HG02678 (cell line): ENCODE measurements around the gene GALNT15.

Experiments used
- ATAC-seq: cut with Tn5 transposase; IDR thresholded peaks from one replicate; pipeline ENCODE4 v1.9.1; 2021; ENCODE audit warnings: mild to moderate bottlenecking, moderate library complexity; ENCODE audit not compliant: unreplicated experiment

Gene GALNT15

DNA sequence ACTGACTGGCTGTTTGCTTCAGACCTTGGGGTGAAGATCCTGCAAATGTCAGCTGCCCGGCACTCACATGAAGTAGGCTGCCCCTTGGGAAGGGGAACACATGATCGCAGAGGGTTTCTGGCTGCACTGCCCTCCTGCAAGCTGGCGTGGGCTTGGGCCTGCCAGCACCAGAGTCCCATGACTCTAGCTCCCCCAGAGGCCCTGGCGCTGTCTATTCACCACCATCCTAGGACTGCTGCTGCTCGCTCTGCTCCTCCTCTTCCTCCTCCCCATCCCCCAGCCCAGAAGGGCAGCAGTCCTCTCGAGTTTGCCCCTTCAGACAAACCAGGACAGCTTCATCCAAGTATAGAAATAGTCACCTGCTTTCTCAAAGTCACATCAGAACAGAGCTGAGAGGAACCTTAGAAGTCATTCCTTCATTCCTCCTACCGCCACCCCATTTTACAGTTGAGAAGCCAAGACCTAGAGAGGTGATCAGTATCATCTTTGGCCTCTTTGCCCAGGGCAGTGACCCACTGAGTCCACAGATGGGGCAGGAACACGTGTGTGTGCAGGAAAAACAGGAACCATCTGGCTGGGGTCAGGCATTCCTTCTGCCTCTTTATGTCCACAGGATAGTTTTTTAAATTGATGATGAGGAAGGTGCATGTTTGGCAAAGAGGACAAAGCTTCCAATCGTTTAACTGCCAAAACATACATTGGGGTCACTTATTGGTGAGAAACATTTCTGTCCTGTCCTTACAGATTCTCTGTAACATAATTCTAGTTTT, 77.0 kb downstream of the GALNT15 start:
- ATAC-seq = no peak

DNA sequence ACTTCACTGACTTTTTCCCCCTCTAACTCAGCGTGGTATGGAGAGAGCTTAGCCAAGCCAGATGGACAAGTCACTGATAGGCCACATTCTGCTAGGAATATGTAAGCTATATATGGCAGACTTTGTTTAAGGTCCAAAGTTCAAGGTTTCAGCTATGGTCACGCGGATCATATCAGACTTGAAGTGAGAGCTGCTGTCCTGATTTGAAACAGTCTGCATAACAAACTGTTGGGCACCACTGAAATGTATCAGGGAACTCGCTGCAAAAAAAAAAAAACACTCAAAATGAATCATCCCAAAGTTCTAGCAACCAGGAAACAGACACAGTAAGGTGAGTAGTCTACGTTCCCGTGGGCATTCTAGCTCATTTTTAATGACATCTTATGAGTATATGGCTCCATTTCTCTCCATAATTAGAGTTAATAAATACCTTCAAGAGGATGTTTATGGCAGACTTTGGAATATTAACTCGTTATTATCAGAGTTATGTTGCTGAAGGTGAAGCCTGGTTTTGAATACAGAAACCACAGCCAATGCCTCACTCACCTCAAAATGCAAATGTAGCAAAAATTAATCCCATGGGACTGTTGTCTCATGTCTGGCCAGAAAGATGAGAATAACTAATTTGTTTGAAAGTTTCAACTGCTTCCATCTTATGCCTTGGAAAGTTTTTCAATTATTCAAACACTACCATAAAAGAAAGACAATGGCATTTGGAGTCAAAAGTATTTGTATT, 77.9 kb downstream of the GALNT15 start:
- peak; percentile 35 for ATAC-seq

DNA sequence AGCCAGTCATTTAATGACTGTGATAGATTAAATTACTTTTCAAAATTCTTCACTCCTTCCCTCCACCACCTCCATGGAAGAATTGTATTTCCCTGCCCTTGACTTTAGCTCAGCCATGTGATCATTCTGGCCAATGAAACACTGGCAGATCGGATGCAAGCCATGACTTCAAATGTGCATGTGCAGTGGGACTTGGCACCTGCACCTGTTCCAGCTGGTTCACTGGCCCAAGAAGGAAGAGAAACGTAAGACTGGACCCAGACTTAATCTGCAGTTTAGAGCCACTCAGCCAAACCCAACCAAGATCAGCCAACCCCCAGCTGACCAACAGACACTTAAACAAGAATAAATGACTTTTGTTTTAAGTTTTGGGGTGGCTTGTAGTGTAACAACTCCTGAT, 78.5 kb downstream of the GALNT15 start:
- ATAC-seq = no peak

DNA sequence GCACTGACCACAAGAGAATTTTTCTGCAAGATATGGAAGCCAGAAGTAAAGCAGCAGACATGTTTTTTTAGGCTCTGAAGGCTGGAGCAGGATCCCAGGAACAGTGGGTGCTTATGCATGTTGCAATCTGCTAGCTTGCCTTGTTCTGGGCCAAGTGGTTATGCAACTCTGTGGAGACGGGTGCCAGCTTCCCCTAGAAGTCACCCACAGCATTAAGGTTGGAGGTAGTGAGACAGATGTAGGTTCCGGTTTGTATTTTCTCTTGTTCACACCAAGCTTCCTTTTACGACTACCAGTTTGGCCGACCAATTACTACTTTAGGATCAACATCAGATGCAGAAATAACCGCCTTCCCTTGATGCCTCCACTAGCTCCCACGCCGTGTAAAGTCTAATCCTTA, 79.1 kb downstream of the GALNT15 start:
- ATAC-seq = no peak

DNA sequence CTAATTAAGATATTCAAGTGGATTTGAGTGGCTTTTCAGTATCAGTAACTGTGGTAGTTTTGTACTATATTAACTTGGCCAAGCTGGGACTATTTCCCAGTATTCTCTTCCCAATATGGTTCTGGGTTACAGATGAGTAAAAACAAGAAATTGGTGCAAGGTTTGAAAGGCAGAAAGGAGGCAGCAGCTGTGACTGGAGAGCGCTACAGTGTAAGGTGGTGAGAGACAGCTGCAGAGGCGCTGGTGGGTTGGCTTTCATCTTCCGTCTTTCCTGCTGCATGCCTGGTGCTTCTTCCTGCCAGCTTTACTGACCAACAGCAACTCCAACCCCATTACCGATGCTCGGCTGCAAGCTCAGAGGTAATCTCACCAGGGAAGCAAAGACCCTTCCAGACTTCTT, 80.4 kb downstream of the GALNT15 start:
- no peak for ATAC-seq

DNA sequence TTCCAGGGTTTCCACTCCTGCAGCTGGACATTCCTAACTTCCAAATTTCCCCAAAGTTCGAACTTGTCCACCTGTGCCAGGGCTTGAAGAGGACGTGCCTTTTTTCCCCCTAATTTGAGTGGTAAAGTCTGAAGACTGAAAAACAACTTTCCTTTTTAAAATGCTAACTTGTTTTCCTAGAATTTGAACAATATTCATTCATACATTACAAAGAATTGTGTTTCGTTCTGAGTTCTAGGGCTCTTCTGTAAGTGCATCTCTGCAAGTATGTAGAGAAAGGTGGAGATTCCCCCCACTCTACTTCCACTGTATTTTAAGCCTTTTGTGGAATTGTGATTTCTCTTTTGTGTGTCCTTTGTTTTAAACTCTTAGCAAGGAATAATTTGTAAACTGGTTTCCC, 80.8 kb downstream of the GALNT15 start:
- ATAC-seq = no peak

DNA sequence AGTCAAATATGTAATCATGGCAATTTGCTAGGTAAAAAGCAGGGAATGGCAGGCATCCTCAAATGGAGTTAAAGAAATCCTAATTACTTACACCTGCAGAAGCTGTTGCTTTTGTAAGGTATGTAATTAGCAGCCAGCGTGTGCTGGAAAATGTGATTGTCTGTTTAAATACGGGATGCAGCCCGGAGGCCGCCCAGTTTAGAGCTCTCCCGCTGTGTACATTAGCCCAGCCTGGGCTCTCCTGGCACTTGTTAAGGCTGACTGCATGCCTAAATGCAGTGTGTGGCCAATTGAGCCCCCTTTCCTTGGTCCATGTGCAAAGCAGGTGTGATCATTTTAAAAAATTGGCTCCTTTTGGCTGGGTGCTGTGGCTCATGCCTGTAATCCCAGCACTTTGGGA, 81.2 kb downstream of the GALNT15 start:
- no peak for ATAC-seq

DNA sequence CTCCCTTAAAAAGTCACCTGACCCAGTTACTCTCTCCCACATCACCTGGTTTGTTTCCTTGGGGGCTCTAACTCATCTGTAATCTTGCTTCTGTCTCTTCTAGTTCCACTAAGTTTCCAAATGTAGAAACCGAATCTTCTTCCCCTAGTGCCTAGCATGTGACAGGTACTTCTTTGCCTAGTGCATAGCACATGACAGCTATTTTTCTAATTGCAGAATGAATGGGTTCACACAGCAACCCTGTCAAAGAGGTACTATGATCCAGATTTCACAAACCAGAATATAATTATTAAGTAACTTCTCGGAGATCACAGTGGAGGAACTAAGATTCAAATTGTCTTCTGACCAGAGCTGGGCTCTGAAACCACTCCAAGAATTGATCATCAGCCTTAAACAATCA, 82.8 kb downstream of the GALNT15 start:
- no peak for ATAC-seq

DNA sequence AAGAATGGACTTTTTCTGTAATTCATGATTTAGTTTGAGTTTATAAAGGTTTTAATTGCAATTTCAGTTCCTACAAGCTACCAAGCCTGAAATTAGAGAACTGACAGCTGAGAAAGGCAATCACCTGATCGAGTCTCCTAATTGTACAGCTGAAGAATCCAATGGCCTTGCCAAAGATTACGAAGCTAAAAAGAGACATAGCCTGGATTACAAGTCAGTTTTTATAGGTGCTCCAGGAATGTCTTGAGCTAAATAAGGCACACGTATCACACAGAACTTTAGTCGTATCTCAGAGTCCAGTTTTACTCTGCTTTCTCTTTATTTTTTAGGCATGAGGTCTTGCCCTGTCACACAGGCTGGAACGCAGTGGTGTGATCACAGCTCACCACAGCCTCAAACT, 83.7 kb downstream of the GALNT15 start:
- no peak for ATAC-seq

DNA sequence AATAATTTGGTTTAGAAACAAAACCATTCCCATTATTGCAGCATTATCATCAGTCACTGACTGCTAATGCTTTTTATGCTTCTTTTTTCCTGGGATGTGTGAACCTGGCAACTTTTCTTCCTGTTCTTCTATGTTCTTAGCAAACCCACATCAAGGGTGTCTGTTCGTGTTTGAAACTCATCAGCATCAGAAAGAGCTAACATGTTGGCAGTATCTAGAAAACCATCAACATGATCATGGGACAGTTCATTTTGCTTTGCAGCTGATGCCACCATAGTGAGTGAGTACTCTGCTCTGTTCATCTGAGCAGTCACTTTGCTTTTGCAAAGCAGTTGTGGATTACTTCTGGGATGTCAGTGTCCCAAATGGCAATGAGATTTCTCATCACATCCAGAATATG, 84.4 kb downstream of the GALNT15 start:
- ATAC-seq = no peak

DNA sequence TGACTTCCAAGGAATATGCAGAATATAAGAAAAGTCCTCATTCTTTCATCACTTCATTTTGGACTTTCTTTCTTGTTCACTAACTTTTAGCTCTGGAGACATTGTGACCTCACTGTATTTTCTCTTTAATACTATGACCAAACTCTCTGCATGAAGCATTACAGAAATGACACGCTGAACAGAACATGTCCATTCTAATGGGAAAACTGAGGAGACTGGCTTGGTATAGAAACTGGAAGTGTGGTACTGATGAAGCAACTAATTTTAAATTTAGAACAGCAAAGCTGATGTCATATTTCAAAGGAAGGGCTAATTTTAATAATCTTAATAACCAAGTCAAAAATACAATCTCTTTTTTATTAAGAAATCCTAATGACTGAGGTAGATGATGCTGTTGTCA, 85.6 kb downstream of the GALNT15 start:
- no peak for ATAC-seq

DNA sequence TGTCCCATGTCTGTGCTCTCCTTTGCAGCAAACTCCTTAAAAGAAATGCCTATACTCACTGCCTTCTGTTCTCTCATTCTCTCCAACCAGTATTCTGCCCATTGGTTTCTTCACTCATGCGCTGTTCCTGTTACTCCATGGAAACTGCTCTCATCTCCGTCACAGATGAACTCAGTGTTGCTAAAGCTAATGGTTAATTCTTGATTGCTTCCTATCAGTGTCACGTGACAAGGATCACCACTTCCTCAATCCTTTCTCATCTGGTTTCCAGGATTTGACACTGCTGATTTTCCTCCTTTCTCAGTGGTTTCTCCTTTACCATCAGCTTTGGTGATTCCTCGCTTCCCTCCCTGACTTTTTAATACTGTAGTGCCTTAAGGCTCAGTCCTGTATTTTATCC, 87.7 kb downstream of the GALNT15 start:
- ATAC-seq = no peak

DNA sequence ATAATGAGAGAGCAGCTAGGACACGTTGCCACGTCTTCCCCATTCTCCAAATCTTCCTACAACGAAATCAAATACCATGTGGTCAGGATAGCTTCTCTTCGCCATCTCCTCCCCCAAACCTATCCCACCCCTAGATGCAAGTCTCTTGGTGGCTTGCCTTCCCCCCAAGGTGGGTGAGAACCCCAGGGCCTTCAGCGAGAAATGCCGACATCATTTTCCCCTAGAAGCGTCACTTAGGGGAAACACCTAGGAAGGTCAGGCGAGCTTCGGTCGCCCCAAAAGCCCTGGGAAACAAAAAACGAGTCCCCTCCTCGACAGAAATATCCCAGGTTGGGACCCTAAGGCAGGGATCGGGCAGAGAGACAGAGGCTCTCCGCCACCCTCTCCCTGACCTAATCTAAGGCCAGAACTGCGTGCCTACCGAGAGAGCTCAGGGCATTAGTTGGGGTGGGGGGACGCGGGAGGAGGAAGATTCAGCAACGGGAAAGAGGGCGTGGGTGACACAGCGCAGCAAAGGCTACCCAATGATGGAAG, 89.8 kb downstream of the GALNT15 start:
- ATAC-seq = no peak

DNA sequence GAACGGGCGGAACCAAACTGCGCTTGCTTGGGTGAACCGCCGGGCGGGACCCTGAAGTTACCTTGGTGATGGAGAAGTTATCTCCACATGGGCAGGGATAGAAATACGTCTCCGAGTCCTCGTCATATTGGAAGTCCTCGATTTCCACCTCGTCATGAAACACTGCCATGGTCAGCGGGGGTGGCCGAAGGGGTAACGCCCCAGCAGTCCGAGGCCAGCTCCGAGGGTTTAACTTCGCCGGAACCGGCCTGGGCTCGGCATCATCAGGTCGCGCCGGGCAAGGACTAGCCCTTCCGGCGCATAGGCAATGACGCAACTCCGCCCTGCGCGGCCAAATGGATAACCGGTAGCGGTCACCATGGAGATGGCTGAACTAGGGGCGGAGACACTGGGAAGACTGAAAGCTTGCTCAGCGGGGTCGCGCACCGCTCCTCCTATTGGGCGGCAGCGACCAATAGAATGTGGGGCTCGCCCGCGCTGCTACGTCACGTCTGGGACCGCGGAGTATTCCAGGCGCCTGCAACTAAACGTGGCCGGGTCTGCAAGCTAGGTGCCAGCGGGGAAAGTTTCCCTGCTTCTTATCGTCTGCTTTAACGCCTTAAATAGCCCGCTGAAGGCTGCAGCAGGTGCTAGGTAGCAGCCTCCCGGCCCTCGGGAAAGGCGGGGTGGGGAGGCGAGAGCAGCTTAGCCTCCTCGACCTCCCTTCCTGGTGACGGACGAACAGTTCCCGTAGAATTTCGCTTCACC, 90.4 kb downstream of the GALNT15 start, which contains the start of the genes DPH3 and OXNAD1:
DPH3 (minus strand) TSS at position 236 of the 747 bp plus-strand sequence; CDS start at position 169, 67 bp downstream.
OXNAD1 (plus strand) TSS at position 505 of the 747 bp plus-strand sequence. CDS start 5,741 bp downstream, outside the sequence.
- peak; percentile 99 for ATAC-seq

DNA sequence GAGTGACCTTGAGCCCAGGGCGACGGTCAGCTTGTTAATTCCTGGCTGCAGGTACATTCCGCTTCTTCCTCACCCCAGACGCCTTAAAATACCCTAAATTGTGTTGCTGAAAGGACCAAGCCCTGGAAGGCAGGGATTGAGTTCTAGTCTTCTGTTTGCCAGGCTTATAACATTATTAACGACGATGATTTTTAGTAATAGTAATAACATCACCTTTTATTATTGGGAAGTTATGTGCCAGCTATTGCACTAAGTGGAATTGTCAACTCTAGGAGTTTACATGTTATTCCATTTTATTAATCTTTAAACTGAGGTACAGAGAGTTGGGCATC, 90.9 kb downstream of the GALNT15 start:
- no peak for ATAC-seq

DNA sequence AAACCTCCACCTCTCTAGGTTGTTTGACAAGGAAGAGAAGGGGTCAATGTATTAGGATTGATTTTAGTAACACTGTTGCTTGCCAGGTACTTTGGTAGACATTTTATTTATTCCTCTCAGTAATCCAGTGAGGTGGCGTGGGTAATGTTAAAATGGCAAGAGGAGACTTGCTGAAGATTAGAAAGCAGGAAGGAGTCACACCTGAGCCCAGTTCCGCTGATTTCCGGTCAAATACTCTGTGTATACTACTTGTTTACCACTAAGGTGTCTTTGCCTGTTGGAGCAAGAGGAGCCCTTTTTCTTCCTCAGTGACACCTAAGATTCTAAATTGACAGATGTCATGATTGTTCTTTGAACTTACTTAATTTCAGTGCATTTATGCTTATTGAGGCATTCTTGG, 92.2 kb downstream of the GALNT15 start:
- no peak for ATAC-seq

DNA sequence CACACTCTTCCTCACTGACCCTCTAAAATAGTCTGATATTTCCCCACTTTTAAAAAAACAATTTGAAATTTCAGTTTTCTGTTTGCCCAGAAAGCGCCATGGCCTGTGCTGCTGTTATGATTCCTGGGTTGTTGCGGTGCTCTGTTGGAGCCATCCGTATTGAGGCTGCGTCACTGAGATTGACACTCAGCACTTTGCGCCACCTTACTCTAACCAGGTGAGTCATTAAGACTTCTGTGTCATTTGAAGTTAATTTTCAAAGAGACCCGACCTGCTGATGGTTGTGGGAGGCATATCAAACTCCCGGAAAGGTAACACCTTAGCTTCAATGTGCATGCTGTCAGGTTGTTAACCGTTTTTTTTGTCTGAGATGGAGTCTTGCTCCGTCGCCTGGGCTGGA, 96.4 kb downstream of the GALNT15 start:
- no peak for ATAC-seq

DNA sequence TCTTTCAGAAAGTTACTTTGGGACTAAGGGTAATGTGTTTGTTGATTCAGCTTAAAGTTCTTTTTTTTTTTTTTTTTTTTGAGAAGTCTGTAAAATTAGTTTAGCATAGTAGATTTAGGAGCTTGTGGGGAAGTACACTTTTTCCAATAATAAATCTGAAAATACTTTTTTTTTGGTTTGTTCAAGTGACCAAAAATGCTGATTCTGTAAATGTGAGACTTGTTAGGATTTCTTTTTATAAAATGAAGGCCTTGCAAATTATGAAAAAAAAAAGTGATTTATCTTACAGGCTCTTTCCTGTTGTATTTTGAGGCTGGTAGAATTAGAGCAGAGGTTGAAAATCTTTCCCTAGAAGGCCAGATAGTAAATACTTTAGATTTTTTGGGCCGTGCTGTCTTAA, 98.1 kb downstream of the GALNT15 start:
- ATAC-seq = no peak

DNA sequence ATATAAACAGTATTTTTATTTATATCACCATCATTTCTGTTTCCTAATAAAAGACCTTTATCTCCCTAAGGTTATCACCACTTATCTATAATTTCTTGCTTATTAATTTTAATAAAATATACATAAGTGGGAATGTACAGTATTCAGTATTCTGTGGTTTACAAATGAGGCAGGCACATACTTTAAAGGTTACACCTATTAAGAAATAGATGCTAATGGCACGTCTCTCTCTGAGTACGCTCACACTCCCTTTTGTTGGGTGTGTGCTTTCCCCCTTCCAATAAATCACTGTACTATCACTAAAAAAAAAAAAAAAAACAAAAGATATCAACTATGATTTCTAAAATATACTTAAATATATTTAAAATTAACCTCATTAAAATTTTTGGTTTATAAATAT, 99.4 kb downstream of the GALNT15 start:
- ATAC-seq = no peak

DNA sequence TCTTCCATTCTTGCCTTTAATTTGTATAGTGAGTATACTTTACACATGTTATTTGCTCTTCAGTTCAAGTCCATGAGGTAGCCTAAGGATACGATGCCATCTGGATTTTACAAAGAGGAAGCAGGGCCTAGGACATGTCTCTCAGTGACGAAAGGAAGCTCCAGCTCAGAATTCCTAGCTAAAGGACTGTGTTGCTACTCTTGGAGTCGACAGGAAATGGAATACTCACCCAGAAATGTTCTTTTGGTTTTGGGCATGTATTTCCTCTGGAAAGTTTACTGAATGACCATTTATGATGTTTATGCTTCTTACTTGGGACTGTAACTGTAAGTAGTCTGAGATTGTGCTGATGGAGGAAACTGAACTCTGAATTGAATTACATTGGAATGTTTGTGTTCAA, 103.0 kb downstream of the GALNT15 start:
- ATAC-seq = no peak

DNA sequence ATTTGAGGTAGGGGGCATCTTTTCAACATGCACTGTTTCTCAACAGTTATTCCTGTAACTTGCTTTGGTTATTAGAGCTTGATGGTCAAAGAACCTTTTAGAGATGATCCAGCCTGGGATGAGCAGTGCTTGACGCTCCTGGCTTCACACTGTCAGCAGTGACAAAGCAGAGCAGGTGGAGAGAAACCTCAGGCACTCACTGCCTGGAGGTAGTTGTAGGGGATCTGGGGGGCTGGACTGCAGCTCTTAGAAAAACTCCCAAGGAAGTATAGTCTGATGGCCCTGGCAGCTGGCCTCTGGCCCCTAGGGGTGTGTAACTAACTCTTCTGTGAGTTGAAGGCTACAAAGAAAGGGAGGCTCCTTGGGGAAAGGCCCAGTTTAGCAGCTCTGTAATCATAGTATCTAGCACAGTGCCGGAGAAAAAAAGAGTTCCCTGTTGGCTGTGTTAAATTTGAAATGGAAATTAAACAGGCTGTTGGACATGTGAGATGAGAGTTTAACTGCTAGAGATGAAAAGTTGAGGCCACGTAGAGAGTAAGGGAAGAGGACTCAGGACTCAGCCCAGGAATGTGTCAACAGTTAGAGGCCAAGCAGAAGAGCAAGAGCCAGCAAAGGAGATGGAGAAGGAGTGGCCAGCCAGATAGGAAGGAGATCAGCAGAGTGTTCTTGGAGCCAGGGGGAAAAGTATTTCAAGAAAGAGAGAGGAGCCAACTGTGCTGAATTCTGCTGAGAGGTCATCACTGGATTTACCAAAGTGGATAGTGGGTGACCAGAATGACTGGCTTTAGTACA, 104.7 kb downstream of the GALNT15 start:
- ATAC-seq = no peak
